Caco-2 (cell line): ENCODE data around the gene DCTPP1. TPM values are rescaled to one million over a fixed set of nuclear protein-coding genes. Genes with fewer than 3 reads are reported as not detected.

Source experiments
- BruUV-seq: library from RNA; stranded (reverse); fragments of 400-500 nt; replicated peaks from 2 replicates; lab custom pipeline; 2021; lab: Mats Ljungman, UMichigan
- CTCF ChIA-PET: fragments of 300-600 bp; sonication (Branson Sonifier 250); formaldehyde crosslinking; loops from one replicate; lab custom pipeline; 2022; ENCODE audit warnings: antibody characterized with exemption; lab: Charles Lee
- POLR2A ChIA-PET: fragments of 300-600 bp; sonication (Branson Sonifier 250); formaldehyde crosslinking; loops from one replicate; lab custom pipeline; 2022; ENCODE audit warnings: antibody characterized with exemption; lab: Charles Lee
- DNase-seq, 2 experiments: peaks; one replicate each; pipeline versions ENCODE4 v3.0.0 to v3.0.0-alpha.2; 2020 to 2022
- H3K27me3 ChIP-seq: replicated peaks from 2 replicates; pipeline ENCODE4 v1.6.0; 2011; ENCODE audit warnings: low read length; ENCODE audit not compliant: control insufficient read depth, insufficient read depth
- H3K36me3 ChIP-seq: 2 replicates; pipeline ENCODE4 v1.5.1; 2011; ENCODE audit warnings: low read length; ENCODE audit not compliant: control insufficient read depth, insufficient read depth
- H3K4me1 ChIP-seq: fragments of 250-450 bp; sonication (Bioruptor Pico); 2 replicates; pipeline ENCODE4 v1.5.1; 2020; ENCODE audit warnings: mild to moderate bottlenecking
- H3K4me3 ChIP-seq: 2 replicates; pipeline ENCODE4 v1.5.1; 2011; ENCODE audit warnings: low read depth, mild to moderate bottlenecking, control low read depth, low read length
- H3K9me3 ChIP-seq: fragments of 250-450 bp; sonication (Bioruptor Pico); 2 replicates; pipeline ENCODE4 v1.5.1; 2020; ENCODE audit warnings: mild to moderate bottlenecking, moderate library complexity
- H3K27ac Mint-ChIP-seq: one replicate; pipeline ENCODE4 v1.8.0; 2022; ENCODE audit warnings: mixed read lengths; ENCODE audit not compliant: unreplicated experiment
- H3K27me3 Mint-ChIP-seq: one replicate; pipeline ENCODE4 v1.8.0; 2022; ENCODE audit warnings: mixed read lengths; ENCODE audit not compliant: insufficient read depth, unreplicated experiment
- H3K36me3 Mint-ChIP-seq: one replicate; pipeline ENCODE4 v1.8.0; 2022; ENCODE audit warnings: mild to moderate bottlenecking, mixed read lengths; ENCODE audit not compliant: insufficient read depth, unreplicated experiment
- H3K4me1 Mint-ChIP-seq: one replicate; pipeline ENCODE4 v1.8.0; 2022; ENCODE audit warnings: low read depth, mixed read lengths; ENCODE audit not compliant: unreplicated experiment
- H3K4me3 Mint-ChIP-seq: one replicate; pipeline ENCODE4 v1.8.0; 2022; ENCODE audit warnings: mild to moderate bottlenecking, moderate library complexity, mixed read lengths; ENCODE audit not compliant: unreplicated experiment
- H3K9me3 Mint-ChIP-seq: one replicate; pipeline ENCODE4 v1.8.0; 2022; ENCODE audit warnings: mixed read lengths; ENCODE audit not compliant: unreplicated experiment
- CTCF ChIP-seq, 2 experiments: fragments of 200-600 bp in 1 of 2; IDR thresholded peaks; 1 replicate in 1 of 2; 2 replicates in 1 of 2; pipeline versions ENCODE4 v1.5.1 to v1.8.0; 2011 to 2022; ENCODE audit warnings: antibody characterized with exemption in 1 of 2, control low read depth in 1 of 2, inconsistent platforms in 1 of 2, low read depth in 1 of 2, low read length in 1 of 2, mild to moderate bottlenecking in 1 of 2, moderate library complexity in 1 of 2; ENCODE audit not compliant: insufficient read depth in 1 of 2, severe bottlenecking in 1 of 2, unreplicated experiment in 1 of 2
- intact Hi-C: fragments of 100-400 bp; cut with micrococcal nuclease; formaldehyde crosslinking; loops from one replicate; pipeline ENCODE4 v1.10.0; 2022; ENCODE audit not compliant: unreplicated experiment
- total RNA-seq: library from RNA; stranded (reverse); gene quantifications from 2 replicates; pipeline ENCODE4 v1.2.3, GENCODE V29; 2022

DCTPP1 gene
- total RNA-seq, 1 experiment from 2014 or later: 51.1 TPM

- no peaks in the 10 kb centered on the region for H3K9me3 ChIP-seq
- H3K4me3 Mint-ChIP-seq: peak overlapping the region; percentile 87
- peaks cover 26% of the 10 kb centered on the region for H3K36me3 Mint-ChIP-seq
- intact Hi-C loops: loop anchor here (1.0 to 2.0 kb wide), 3 partner anchors 16 to 314 kb away; partner anchors contain the start of genes ALDOA and ZNF48
- H3K27me3 ChIP-seq: no peaks in the 10 kb centered on the region
- H3K4me3 ChIP-seq: peak overlapping the region; percentile 79
- CTCF ChIA-PET: interaction anchor here (0.6 to 1.4 kb wide), 2 partner anchors 16 to 266 kb away, joined by 3 to 7 read pairs; partner anchors contain the start of gene ZNF48
- no TSS peak for BruUV-seq
- H3K27me3 Mint-ChIP-seq: no peaks in the 10 kb centered on the region
- H3K4me1 ChIP-seq: peaks cover 18% of the 10 kb centered on the region
- H3K9me3 Mint-ChIP-seq: no peaks in the 10 kb centered on the region
- DNase-seq: peak; percentile 97 to 98
- H3K27ac Mint-ChIP-seq: peak overlapping the region; percentile 98
- no peaks in the 10 kb centered on the region for H3K36me3 ChIP-seq
- no peak for TF ChIP-seq CTCF (IDR thresholded peaks at IDR 0.05; ENCODE audit: insufficient read depth in 1 of 2, low read depth in 1 of 2, low read length in 1 of 2, severe bottlenecking in 1 of 2, unreplicated experiment in 1 of 2)
- POLR2A ChIA-PET: interaction anchor here (0.6 kb wide), 2 partner anchors 23 to 39 kb away, joined by 3 to 4 read pairs; no protein-coding TSS in a partner anchor
- peaks cover 13% of the 10 kb centered on the region for H3K4me1 Mint-ChIP-seq
Observed at GRCh38 chr16:30378236-30379157, 51.3 kb downstream of the DCTPP1 start.

- Histone ChIP-seq H3K27me3 (no peaks in the 10 kb centered on the region), H3K4me3 (peak overlapping the region; percentile 79), H3K4me1 (peaks cover 18% of the 10 kb centered on the region), H3K36me3 (no peaks in the 10 kb centered on the region), H3K9me3 (no peaks in the 10 kb centered on the region)
- intact Hi-C loops: loop anchor here (1.0 to 2.0 kb wide), 3 partner anchors 17 to 313 kb away; partner anchors contain the start of genes ALDOA and ZNF48
- Mint-ChIP-seq H3K4me3 (peak overlapping the region; percentile 87), H3K4me1 (peaks cover 15% of the 10 kb centered on the region), H3K9me3 (no peaks in the 10 kb centered on the region), H3K27me3 (no peaks in the 10 kb centered on the region), H3K27ac (peak overlapping the region; percentile 98), H3K36me3 (peaks cover 26% of the 10 kb centered on the region)
- CTCF ChIA-PET: interaction anchor here (0.6 to 1.4 kb wide), 3 partner anchors 17 to 266 kb away, joined by 3 to 7 read pairs (median 3); partner anchors contain the start of gene ZNF48
- POLR2A ChIA-PET: interaction anchor here (0.6 kb wide), 3 partner anchors 24 to 428 kb away, joined by 3 to 6 read pairs (median 4); no protein-coding TSS in a partner anchor
- TF ChIP-seq CTCF (IDR thresholded peaks at IDR 0.05; ENCODE audit: insufficient read depth in 1 of 2, low read depth in 1 of 2, low read length in 1 of 2, severe bottlenecking in 1 of 2, unreplicated experiment in 1 of 2): no peak
- BruUV-seq: no TSS peak
- DNase-seq: peak; percentile 91 to 95
Observed at GRCh38 chr16:30377812-30378235, 52.0 kb downstream of the DCTPP1 start.
